HG03139 (cell line): ENCODE data around the gene TTC24.
"Not testable (repeated sequence)": the region's sequence is repeated elsewhere in the genome, so short reads cannot be mapped to it uniquely, and the experiment has no call there.

ENCODE experiments used
- ATAC-seq: cut with Tn5 transposase; IDR thresholded peaks from one replicate; pipeline ENCODE4 v1.9.1; 2021; ENCODE audit not compliant: unreplicated experiment

Gene TTC24

DNA sequence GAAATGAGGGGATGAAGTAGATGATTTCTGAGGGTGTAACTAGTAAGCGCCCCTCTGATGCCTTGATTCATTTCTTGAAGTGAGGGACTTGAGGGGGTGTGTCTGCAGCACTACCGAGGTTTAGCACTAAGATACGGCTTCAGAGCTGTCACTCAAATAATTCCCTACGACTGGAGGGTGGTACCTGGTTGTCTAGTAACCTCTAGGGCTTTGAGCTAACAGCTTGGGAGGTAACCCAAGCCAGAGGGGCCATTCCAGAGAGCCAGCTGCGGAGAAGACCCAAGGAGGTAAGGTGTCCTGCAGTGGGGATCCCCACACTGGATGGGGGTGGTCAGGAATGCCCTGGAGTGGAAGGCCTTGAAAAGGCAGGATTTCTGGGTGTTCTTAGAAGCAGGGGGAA lies at the start of gene TTC24:
TTC24 (plus strand) TSS at position 252 of the 400 bp plus-strand sequence. CDS start 1,642 bp downstream, outside the sequence.
- no peak for ATAC-seq

DNA sequence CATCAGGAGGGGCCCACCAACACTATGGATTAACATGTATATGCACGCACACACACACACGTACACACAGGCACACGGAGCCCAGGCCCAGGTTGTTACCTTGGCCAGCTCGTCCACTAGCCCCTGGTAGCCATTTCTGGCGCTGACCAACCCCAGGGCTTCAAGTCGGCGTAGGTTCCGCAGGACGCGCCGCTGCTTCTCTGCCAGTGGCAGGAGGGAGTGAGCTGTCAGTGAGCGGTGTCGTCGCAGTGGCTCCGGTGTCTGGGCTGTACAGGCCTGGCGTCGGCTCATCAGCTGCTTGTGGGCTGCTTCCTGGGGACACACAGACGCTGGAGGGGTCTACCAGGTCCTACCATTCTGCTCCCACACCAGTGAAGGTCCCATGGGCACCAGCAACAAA lies 49.5 kb upstream of the TTC24 start:
- ATAC-seq = no peak

DNA sequence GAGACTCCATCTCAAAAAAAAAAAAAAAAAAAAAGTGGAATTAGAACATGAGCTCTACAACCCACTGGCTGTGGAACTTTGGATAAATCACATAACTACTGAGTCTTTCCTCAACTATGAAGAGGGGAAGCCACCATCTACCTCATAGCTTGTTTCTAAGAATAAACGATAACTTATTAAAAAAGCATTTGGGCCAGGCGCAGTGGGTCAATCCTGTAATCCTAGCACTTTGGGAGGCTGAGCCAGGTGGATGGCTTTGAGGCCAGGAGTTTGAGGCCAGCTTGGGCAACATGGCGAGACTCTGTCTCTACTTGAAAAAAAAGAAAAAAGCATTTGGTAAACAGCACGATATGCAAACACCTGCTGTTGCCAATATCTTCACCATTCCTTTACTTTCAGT lies 47.1 kb upstream of the TTC24 start:
- no peak for ATAC-seq

DNA sequence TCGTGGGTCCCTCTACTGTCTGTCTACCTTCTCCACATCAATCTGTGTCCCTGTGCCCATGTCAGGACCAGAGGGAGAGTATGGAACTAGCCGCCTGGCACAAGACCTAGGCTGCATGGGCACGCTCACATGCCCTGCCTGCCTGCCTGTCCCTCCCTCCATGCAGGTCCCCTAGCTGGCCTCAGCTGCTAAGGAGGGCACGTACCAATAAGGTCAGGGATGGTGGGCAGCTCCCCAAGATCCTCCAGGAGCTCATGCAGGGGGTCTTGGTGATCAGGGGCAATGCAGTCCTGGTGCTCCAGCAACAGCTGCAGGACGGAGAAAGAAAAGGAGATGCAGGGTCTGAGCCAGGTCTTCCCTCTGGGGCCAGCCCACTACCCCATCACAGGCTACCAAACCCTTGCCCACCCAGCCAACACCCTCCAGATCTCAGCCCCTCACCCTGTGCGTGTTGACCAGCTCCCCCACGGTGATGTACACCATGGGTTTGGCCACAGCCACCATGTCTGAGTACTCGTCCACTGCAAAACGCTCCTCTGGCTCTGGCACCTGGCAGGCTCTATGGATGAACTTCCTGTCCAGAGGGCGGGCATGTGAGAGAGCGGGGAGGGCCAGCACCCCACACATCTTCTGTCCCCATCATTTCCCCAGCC lies 45.8 kb upstream of the TTC24 start:
- ATAC-seq = no peak

DNA sequence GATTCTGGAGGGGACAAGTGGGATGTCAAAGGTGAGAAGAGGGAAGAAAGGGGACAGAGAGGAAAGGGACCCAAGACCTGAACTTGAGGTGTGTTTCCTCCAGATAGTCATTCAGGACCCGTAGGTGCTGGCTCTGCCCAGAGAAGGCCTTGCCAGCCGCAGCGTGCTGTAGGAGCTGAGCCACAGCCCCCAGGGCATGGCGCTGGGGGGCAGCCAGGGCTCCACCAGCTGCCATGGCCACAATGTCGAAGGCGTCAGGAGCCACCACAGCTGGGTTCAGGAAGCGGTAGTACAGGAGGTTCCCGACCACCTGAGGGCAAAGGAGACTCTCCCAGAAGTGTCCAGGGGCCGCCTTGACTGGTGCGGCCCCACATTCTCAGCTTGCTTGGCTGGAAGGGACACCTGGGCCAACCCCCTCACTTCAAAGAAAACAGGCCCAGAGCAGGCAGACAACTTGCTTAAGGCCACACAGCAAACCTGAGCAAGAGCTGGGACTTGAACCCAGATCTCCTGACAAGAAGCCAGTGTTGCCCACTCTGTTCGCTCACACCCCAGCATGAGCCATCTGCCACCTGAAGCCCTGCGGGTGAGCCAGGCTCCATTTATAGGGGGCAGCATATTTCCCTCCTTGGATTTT lies 45.0 kb upstream of the TTC24 start:
- no peak for ATAC-seq

DNA sequence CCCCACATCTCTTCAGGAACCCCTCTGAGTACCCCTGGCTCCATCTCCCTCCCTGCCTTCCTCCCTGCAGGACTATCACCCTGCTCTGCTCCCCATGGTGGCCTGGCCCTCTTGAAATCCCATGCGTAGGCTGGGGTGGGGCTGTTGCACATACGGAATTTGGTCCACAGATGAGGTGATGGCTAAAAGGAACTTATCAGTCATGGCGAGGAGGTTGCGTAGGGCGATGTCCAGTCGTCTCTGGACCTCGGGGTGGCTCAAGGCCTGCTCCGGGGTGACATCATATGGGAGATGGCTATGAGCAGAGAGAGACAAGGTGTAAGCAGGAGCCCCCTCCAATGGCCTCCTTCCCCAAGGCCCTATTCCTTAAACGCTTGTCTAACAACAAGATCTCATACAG lies 42.5 kb upstream of the TTC24 start:
- ATAC-seq = no peak

DNA sequence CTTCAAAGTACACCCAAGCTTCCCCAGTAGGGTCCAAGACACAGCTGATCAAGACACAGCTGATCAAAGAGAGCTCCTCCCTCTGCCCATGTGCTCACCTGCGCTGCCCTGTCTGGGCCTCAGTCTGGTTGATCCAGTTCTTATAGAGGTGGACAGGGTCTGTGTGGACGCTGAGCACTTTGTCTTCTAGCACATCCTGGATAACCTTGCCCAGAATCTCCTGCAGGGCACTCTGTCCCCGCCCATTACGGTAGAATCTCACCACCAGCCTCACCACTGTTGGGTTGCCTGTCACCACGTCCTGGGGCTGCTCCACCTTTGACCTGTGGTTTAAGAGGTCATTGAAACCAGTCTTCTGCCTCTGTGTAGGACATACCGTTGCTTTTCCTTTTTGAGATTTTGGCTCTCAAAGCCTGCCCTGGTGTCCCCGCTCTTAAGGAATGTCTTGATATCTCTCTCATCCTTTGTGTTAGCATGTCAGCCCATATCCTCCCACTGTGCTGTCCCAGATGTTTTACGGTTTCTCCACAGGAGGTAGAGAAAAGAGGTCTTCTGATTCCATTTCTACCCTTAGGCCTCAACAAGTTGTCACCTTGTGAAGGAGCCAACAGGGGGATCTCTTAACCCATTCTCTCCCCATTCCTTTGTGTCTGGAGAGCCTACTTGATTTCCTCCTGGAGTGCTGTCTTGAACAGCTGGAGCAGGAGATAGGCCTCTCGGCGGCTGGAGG lies 40.6 kb upstream of the TTC24 start:
- ATAC-seq = no peak

DNA sequence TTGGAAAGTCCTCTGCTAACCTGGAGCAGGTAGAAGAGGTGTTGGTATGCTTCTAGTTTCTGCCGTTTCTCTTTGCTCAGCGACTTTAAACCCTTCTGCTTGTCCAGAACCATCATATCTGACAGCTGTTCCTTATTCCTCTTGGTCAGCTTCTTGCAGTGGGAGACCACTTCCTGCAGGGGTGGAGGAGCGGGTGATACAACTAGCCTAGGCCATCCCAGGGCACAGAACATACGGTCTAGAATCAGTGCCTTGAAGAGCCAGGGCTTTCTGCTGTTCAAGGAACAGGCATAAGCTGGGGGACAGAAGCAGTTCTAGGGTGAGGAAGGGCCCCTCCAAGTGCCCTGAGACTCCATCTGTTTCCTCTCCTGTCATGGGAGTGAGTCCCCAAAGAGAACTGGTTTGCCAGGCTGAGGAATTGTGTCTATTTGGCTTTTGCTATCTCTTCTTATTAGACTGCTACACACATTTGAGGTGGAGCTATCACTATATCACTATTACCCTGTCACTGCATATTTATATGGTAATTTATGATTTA lies 39.6 kb upstream of the TTC24 start:
- no peak for ATAC-seq

DNA sequence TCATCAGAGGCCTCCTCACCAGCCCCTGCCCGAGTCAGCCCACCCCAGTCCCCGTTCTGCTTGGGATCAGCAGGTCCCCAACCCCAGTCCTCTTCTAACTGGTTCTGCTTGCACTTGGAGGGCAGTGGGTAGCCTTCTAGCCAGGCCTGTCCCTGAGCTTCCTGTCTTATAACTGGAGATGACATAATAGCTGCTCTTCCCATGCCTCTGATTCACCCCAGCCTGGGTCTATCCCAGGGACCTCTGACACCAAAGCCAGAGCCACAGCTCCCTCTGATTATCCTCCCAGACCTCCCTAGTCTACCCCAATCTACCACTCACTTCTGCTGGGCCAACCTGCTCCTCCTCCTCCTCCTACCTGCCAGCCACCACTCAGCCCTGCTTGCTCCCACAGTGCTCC lies 38.6 kb upstream of the TTC24 start:
- no peak for ATAC-seq

DNA sequence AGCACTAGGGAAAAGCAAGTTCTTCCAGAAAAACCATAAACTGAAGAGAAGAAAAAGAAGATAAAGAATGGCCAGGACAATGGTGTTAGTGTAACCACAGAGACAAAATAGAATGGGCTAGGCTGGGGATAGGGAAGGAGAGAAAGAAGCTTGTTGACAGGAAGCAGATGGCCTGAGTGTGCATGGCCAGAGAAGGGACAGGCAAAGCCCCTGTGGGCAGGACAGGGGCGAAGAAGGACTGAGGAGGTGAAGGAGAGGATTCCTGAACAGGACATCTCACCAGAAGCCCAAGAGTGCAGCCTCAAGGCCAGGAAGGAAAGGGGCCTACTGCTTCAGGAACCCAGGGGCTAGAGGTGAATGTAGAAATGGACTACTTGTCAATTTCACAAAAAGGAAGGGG lies 36.5 kb upstream of the TTC24 start:
- no peak for ATAC-seq

DNA sequence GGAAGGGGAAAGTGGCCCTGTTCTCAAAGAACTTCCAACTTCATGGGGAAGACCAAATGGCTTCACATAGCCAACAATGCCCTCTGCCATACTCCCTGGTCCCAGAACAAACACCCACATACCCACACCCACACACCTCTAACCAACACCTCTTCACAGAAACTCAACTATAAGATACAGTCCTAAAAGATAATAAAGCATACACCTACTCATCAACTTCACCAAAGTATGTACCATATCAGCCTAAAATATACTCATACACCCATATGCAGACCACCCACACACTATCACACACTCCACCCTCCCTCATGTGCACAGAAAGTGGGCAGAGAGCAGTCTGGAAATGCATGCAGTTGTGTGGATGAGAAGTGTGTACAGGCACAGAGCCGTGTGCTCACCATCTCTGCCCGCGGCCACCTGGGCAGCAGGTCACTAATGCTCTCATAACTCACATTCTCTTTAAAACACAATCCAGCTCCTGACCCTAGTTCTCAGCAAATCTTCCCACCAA lies 34.9 kb upstream of the TTC24 start:
- ATAC-seq = no peak

DNA sequence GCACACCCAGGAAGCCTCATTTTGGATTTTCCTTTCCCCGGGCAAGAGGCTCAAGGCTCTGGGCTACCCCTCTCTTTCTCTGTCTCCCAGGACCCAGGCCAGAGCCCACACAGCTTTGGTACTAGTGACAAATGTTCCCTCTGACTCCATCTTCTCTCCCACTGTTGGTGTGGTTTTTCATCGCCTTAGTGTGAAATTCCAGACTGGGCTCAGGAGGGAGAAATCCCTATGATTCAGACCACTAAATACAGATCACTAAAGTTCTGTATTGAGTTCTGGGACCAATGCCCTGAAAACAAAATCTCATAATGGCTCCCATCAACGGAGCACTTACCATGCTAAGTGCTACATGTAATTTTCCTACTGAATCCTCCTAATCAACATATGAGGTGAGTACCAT lies 33.3 kb upstream of the TTC24 start:
- ATAC-seq = no peak

DNA sequence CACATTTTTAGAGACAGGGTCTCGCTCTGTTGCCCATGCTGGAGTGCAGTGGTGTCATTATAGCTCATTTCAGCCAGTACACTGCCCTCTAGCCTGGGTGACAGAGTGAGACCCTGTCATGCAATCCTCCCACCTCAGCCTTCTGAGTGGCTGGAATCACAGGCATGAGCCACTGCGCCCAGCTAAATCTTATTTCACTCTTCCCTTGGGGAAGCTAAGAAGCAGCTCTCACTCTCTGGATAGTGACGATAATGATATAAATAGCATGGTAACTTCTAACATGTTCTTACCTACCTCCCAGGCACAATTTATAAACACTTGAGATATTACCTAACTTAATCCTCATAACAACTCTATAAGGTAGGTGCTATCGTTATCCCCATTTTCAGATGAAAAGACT lies 32.1 kb upstream of the TTC24 start:
- ATAC-seq = no peak

DNA sequence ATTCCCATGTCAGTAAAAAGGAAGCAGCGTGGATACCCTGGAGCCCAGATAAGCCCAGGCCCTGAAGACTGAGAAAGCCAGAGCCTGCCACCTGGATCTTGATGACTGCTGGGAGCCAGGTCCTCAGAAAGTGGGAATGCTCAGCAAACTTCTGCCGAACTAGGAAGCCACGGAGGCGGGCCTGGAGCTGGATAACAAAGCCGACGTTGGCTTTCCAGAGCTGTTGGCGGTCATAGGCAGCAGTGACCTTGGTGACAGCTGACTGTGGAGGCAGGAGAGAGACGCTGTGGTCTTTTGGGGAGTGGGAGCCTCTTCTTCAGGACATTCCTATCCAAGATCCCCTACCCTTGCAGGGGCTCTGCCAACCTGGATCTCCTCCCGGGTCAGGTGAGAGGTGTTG lies 31.5 kb upstream of the TTC24 start:
- no peak for ATAC-seq

DNA sequence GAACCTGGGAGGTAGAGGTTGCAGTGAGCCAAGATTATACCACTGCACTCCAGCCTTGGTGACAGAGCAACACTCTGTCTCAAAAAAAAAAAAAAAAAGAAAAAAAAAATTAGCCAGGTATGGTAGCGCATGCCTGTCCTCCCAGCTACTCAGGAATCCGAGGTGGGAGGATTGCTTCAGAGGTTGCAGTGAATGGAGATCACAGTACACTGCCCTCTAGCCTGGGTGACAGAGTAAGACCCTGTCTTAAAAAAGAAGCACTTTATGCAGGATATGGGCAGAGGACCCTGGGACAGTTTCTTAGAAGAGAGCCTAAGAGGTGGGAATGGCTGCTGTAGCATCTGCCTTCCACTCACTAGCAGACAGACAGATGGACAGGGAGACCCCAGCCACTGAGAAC lies 30.1 kb upstream of the TTC24 start:
- no peak for ATAC-seq

DNA sequence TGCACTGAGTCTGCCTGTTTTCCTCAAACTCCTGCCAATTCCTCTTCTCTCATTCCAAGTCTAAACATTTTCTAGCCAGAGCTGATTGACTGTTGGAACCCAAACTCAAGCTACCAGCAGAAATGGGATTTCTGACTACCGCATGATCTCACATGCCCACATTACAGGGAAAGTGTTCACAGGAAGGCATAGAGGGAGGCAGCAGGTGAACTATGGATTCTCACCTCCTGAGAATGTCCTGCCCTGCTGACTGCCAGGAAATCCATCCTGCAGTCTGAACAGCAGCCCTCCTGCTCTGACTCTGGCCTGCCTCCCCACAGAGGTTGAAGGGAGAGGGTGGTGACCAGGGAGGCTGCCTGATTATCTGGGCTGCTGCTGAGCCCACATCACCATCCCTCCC lies 29.7 kb upstream of the TTC24 start:
- no peak for ATAC-seq

DNA sequence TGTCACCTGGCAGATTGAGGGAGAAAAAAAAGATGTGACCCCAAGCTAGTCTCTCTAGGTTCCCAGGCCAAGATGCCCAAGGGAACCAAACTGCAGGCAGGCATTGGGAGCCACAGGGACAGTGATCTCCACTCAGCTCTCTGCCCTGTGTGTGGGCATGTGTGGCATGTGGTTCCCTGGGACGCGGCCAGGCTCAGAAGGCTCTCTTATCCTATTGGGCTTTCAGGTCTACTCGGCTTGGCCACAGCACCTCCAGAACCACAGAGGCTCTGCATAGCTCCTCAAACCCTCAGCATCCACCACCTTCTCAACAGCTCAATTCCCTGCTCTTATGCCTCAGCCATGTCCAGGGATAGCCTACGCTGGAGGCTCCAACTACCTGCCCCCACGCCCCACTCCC lies 29.2 kb upstream of the TTC24 start:
- no peak for ATAC-seq

DNA sequence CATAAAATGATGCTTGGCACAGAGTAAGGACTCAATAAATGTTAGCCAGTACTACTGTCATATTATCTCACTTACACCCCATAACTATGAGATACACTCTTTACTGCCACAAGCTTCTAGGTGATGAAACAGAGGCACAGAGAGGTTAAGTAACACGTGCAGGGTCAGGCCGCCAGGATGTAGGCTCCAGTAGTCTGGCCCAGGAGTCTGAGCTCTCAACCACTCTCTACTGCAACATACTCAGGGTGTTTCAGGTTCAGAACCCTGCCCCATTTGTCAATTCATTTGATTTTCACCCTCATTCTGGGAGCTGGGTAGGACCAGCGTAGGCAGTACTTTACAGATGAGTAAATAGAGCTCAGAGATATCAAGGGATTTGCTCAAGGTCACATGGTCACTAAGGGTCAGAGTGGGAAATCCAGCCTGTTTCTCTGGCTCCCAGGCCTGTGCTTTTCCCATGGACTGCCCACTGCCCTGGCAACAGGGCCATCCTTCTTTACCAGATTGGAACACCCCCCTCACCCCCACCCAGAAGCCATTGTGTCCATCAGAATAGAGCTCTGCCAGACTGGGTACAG lies 28.4 kb upstream of the TTC24 start:
- no peak for ATAC-seq

DNA sequence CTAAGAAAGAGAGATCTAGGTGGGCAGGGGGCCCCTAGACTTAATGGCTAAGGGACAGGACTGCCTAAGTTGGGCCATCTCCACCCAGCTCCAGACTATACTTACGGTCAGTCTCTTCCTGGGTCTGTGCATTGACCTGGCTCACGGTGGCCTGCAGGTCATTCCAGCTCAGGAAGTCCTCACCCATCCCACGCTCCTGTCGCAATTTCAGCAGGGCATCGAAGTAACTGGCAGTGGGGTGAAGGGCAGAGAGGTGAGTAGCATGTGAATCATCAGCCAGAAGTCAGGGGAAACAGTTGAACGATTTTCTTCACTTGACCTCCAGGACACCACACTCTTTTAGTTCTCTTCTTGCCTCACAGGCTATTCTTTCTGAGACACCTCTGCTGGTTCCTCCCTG lies 27.7 kb upstream of the TTC24 start:
- ATAC-seq = no peak

DNA sequence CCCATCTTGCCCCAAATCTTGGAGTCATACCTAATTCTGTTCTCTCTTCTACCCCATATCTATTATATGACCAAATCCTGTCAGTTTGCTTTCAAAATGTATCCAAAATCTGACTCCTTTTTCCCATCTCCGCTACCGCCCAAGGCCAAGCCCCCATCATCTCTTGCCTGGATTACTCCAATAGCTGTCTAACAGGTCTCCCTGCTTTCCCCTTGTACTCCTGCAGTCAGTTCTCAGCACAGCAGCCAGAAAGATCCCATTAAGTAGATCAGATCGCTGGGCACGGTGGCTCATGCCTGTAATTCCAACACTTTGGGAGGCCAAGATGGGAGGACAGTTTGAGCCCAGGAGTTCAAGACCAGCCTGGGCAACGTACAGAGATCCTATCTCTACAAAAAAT lies 27.0 kb upstream of the TTC24 start:
- no peak for ATAC-seq

DNA sequence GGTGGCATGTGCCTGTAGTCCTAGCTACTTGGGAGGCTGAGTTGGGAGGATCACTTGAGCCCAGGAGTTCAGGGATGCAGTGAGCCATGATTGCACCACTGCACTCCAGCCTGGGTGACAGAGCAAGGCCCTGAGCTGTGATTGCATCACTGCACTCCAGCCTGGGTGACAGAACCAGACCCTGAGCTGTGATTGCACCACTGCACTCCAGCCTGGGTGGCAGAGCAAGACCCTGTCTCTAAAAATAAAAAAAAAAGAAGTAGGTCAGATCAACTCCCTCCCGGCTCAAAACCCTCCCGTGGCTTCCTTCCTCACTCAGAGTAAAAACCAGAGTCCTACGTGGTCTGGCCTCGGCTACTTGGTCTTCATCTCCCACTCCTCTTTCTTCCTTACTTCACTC lies 26.6 kb upstream of the TTC24 start:
- not testable (repeated sequence) for ATAC-seq
